HUES6 (cell line): ENCODE data around the gene C6orf47.

ENCODE experiments used
- H3K27ac ChIP-seq: 2 replicates; pipeline ENCODE4 v1.7.0; 2013; ENCODE audit warnings: low read depth, mild to moderate bottlenecking, low read length, inconsistent platforms
- H3K27me3 ChIP-seq: 2 replicates; pipeline ENCODE4 v1.6.1; 2013; ENCODE audit warnings: low read length; ENCODE audit not compliant: control insufficient read depth, insufficient read depth
- H3K36me3 ChIP-seq: 2 replicates; pipeline ENCODE4 v1.6.1; 2013; ENCODE audit warnings: low read length; ENCODE audit not compliant: control insufficient read depth, insufficient read depth
- H3K4me1 ChIP-seq: 2 replicates; pipeline ENCODE4 v1.6.1; 2013; ENCODE audit warnings: low read length; ENCODE audit not compliant: control insufficient read depth, insufficient read depth
- H3K4me3 ChIP-seq: 2 replicates; pipeline ENCODE4 v1.5.1; 2013; ENCODE audit warnings: low read depth, low read length
- H3K9ac ChIP-seq: one replicate; pipeline ENCODE4 v1.6.1; 2013; ENCODE audit warnings: mild to moderate bottlenecking, low read length
- H3K9me3 ChIP-seq: 2 replicates; pipeline ENCODE4 v1.6.1; 2013; ENCODE audit warnings: low read depth, low read length; ENCODE audit not compliant: control insufficient read depth, insufficient read depth

Gene C6orf47

DNA sequence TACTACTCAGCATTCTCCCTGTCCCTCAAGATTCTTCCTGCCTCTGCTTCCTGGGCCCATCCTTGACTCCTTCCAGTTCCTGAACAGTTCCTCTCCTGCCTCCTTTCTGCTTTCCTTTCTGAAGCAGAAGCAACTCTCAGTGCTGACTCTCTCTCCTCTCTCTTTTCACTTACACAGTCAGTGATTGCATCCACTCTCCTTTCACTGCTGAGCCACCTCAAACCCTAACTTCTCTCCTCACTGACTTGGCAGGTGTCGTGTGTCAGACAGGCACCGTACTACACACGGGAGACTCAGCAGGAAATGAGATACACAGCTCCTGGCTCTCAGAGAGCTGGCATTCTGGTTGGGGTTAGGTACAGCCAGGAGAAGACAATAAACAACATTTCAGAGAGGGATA lies 37.0 kb upstream of the C6orf47 start:
- Histone ChIP-seq H3K4me3 (no peak overlapping the region), H3K4me1 (peaks cover 7% of the 10 kb centered on the region), H3K36me3 (peaks cover 39% of the 10 kb centered on the region), H3K9ac (no peak overlapping the region), H3K27ac (no peak overlapping the region), H3K27me3 (no peaks in the 10 kb centered on the region), H3K9me3 (no peaks in the 10 kb centered on the region)

- Histone ChIP-seq H3K9me3 (no peaks in the 10 kb centered on the region), H3K27ac (no peak overlapping the region), H3K4me1 (peaks cover 7% of the 10 kb centered on the region; the same call in 1 of the 2 replicates), H3K9ac (no peak overlapping the region), H3K36me3 (peaks cover 64% of the 10 kb centered on the region), H3K4me3 (no peak overlapping the region), H3K27me3 (no peaks in the 10 kb centered on the region)
Measured at GRCh38 chr6:31693535-31693934, 33.0 kb upstream of the C6orf47 start.

GRCh38 chr6:31692886-31693285 lies 32.3 kb upstream of the C6orf47 start:
- Histone ChIP-seq H3K4me1 (peaks cover 7% of the 10 kb centered on the region; the same call in 1 of the 2 replicates), H3K9ac (no peak overlapping the region), H3K9me3 (no peaks in the 10 kb centered on the region), H3K27ac (no peak overlapping the region), H3K36me3 (peaks cover 71% of the 10 kb centered on the region), H3K27me3 (no peaks in the 10 kb centered on the region), H3K4me3 (no peak overlapping the region)

DNA sequence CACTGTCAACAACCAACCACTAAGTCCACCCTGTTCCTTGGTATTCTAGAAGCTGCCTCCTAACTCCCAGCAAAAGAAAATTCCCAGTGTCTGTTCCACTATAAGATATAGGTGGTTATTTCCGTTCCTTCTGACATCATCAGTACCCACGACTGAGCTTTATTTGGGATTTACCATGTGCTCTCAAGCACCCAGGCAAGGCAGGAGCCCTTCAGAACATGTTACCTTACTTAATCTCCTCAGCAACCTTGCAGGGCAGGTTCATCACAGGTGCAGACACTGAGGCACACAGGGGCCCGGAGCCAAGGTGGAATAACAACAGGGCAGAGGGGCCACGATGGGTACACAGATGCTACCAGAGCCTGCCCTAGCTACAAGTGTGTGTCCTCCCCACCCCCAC lies 31.8 kb upstream of the C6orf47 start:
- H3K9me3 ChIP-seq: no peaks in the 10 kb centered on the region
- no peak overlapping the region for H3K4me3 ChIP-seq
- H3K9ac ChIP-seq: no peak overlapping the region
- H3K4me1 ChIP-seq: peaks cover 7% of the 10 kb centered on the region; the same call in 1 of the 2 replicates
- H3K36me3 ChIP-seq: peaks cover 72% of the 10 kb centered on the region
- no peaks in the 10 kb centered on the region for H3K27me3 ChIP-seq
- H3K27ac ChIP-seq: no peak overlapping the region

GRCh38 chr6:31691564-31692108 lies 31.1 kb upstream of the C6orf47 start:
- Histone ChIP-seq H3K27me3 (no peaks in the 10 kb centered on the region), H3K4me3 (no peak overlapping the region), H3K4me1 (peaks cover 7% of the 10 kb centered on the region; the same call in 1 of the 2 replicates), H3K9me3 (no peaks in the 10 kb centered on the region), H3K27ac (no peak overlapping the region), H3K36me3 (peaks cover 72% of the 10 kb centered on the region), H3K9ac (no peak overlapping the region)

DNA sequence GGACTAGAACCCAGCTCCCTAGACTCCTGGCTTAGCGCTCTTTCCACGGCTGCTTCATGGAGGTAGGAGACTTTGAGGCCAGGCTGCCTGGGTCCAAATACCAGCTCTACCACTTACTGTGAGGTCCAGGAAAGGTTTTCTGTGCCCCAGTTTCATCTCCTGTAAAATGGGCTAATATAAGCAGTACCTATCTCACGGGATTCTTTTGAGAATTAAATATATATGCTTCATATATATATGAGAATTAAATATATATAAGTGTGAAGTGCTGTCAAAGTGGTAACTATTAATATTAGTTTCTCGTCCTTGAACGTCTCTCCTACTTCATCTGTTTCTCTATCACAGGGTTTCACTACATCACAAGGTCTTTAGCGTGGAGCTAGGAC lies 30.5 kb upstream of the C6orf47 start:
- Histone ChIP-seq H3K36me3 (peaks cover 76% of the 10 kb centered on the region), H3K9me3 (no peaks in the 10 kb centered on the region), H3K9ac (no peak overlapping the region), H3K4me3 (no peak overlapping the region), H3K4me1 (peaks cover 7% of the 10 kb centered on the region; the same call in 1 of the 2 replicates), H3K27me3 (no peaks in the 10 kb centered on the region), H3K27ac (no peak overlapping the region)

- Histone ChIP-seq H3K36me3 (peaks cover 76% of the 10 kb centered on the region), H3K9me3 (no peaks in the 10 kb centered on the region), H3K4me3 (no peak overlapping the region; the same call in 1 of the 2 replicates), H3K9ac (no peak overlapping the region), H3K27ac (no peak overlapping the region), H3K4me1 (peaks cover 7% of the 10 kb centered on the region; the same call in 1 of the 2 replicates), H3K27me3 (no peaks in the 10 kb centered on the region)
Measured at GRCh38 chr6:31690231-31691077, 29.9 kb upstream of the C6orf47 start.

DNA sequence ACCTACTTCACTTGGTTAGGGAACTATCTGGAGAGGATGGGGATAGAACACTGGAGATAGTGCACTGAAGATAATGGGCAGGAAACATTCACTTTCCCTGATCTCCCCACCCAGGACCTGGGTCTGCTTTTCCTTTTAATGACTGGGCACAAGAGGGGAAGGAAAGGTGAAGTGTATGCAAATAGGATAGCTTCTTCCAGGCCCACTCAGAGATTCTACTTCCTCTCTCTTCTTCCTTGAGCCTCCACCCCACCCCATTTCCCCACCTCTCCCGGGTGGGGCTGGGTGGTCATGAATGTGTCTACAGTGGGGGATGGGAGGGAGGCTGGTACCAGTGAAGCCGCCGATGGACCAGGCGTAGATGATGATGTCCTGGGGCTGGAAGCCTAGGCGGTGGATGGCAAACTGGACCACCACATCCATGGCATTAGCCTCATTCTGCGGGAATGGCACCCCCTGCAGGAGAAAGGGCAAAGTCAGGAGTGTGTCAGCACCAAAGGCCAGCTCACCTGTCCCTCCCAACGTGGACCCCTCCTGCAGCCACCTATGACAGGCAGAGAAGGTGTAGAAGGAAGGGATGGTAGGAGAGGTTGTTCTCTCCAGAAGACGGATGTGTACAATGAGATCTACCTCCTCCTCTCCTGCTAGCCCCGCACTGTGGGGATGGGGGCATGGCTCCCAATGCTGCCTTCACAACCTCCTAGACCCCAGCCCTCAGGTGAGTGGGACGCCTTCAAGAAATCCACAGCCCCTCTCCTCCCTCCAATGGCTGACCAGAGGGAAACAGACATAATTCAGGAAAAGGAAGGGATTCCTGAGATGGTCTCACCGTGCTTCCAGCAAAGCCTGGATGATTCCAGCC lies 28.9 kb upstream of the C6orf47 start:
- Histone ChIP-seq H3K4me1 (peaks cover 7% of the 10 kb centered on the region; the same call in 1 of the 2 replicates), H3K9me3 (no peaks in the 10 kb centered on the region), H3K4me3 (no peak overlapping the region), H3K36me3 (peaks cover 69% of the 10 kb centered on the region), H3K27ac (no peak overlapping the region), H3K9ac (no peak overlapping the region), H3K27me3 (no peaks in the 10 kb centered on the region)

DNA sequence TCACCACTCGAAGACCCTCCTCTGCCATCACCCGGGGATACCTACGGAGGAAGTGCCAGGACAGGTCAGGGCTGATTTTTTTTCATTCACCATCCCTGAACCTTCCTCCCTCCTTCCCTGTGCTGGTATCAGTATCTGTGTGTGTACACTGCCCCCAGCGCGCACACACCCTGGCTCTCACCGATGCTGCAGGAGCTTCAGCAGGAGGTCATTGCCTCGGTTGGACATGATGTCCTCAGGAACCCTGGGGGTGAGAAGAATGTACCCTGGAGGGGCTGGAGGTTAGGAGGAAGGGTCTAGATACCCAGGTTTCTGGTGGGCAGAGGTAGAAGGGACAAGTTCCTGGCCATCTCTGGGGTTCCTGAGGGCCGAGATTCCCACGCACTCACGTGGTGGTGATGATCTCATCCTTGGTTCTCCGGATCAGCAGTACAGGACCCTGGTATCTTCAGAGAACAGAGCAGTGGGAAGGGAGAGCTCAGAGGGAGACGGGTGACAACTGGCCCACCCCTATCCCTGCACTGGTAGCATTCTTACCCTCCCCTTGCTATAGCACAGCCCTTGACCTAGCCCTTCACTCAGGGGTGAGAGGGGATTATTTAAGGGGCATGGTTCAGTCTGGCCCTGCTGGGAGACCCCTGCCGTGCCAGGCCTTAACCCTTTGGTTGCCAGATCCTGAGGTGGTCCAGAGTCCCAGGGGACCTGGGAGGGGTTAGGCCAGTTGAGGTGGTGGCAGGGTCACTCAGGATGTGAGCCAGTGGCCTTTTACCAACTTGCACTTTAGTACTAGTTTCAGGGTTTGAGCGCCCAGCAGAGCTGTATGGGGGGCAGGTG lies 27.5 kb upstream of the C6orf47 start:
- Histone ChIP-seq H3K36me3 (peaks cover 60% of the 10 kb centered on the region), H3K9me3 (no peaks in the 10 kb centered on the region), H3K27me3 (no peaks in the 10 kb centered on the region), H3K27ac (no peak overlapping the region), H3K4me3 (no peak overlapping the region), H3K4me1 (peaks cover 12% of the 10 kb centered on the region), H3K9ac (no peak overlapping the region)

DNA sequence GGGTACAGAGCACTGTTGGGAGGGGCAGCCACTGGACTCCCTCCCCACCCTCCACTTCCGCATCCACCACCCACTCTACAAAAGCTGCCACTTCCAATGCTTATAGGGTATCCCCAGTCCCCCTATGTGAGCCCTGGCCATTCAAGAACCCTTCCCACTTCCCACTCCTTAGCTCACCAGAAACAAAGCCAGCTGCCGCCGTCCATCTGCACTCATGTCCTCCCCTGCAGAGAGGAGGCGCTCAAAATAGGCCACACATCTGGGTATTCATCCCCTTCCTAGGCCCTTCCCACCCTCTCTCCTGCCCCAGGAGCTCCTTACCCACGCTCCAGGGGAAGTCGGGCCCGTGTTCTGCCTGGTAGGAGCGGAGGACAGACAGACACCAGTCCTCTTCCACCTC lies 26.7 kb upstream of the C6orf47 start:
- Histone ChIP-seq H3K9me3 (no peaks in the 10 kb centered on the region), H3K27ac (no peak overlapping the region), H3K27me3 (peaks cover 1% of the 10 kb centered on the region; the same call in 1 of the 2 replicates), H3K4me1 (peaks cover 12% of the 10 kb centered on the region), H3K9ac (no peak overlapping the region), H3K36me3 (peaks cover 54% of the 10 kb centered on the region), H3K4me3 (no peak overlapping the region)
